ENCODE measurements around the gene NABP1.

The NABP1 gene

DNA sequence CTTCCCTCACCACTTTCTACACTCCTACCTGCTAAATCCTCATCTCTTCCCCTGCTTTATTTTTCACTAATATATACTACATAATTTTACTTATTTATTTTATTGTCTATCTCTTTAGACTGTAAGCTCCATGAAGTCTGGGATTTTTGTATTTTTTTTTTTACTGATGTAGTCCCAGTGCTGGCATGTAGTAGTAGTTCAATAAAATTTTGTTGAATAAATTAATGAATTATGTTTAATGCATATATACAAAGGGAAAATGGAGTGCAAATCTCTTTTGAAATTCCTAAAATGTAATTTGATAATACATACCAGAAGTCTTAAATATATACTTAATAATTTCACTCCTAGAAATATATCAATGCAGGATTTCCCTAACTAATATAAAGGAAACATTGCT is 7.1 kb upstream of the NABP1 start:
- ChIA-PET POLR2A (no interaction called here), CTCF (no interaction called here)
- TF ChIP-seq CTCF (IDR thresholded peaks at IDR 0.05; ENCODE audit: insufficient read depth, low read length, missing control alignments), result no peak
- H3K4me3 ChIP-seq (ENCODE audit: low read depth, low read length), result no peak overlapping the region
- DNase-seq (ENCODE audit: low read depth, low spot score), result no peak

DNA sequence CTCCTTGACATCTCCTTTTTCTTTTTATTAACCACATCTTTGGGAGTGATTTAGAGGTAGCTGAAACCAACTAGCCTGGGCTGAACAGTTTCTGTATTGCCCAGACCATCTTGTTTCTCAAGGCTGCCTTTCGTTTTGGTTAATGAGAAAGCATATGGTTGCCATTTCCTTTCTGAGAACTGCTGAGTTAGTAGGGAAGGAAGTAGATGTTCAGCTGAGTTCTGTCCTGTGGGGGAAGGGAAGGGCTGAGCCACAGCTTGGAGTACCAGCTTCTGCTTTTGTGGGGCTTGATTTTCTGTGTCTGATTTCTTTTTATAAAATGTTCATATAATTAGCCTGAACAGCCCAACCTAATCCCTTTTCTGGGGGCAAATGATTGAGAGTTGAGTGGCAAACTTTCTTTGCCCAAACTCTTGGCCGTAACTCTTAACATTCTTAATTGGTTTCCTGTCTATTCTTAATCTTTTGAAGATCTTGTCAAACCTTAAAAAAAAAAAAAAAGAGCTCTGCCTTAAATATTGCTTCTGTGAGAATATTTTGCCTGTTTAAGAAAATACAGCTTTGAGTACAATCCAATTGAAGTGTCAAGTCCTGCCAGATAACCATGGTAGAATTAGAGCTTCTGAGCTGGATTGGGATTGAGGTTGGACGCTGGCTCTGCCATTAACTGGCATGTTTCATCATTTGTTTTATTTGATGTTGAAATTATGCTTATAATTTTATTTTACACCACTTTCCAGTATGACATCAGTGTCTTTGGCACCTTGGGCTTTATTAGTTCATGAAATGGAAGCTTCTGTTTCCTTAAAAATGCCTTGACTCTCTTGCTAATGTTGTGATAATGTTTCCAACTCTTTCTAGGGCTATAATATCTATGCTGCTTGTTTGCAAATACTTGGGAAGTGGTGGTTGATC is 1.9 kb upstream of the NABP1 start:
- DNase-seq (ENCODE audit: low read depth, low spot score), result no peak
- no peak overlapping the region for H3K4me3 ChIP-seq (ENCODE audit: low read depth, low read length)
- ChIA-PET POLR2A (interaction anchor here (2.0 to 3.0 kb wide), 2 partner anchors 39 to 107 kb away, joined by 8 to 34 read pairs; no protein-coding TSS in a partner anchor), CTCF (interaction anchor here (0.9 to 3.5 kb wide), 6 partner anchors 8 to 121 kb away, joined by 3 to 13 read pairs (median 10); no protein-coding TSS in a partner anchor)
- TF ChIP-seq CTCF (IDR thresholded peaks at IDR 0.05; ENCODE audit: insufficient read depth, low read length, missing control alignments), result no peak

DNA sequence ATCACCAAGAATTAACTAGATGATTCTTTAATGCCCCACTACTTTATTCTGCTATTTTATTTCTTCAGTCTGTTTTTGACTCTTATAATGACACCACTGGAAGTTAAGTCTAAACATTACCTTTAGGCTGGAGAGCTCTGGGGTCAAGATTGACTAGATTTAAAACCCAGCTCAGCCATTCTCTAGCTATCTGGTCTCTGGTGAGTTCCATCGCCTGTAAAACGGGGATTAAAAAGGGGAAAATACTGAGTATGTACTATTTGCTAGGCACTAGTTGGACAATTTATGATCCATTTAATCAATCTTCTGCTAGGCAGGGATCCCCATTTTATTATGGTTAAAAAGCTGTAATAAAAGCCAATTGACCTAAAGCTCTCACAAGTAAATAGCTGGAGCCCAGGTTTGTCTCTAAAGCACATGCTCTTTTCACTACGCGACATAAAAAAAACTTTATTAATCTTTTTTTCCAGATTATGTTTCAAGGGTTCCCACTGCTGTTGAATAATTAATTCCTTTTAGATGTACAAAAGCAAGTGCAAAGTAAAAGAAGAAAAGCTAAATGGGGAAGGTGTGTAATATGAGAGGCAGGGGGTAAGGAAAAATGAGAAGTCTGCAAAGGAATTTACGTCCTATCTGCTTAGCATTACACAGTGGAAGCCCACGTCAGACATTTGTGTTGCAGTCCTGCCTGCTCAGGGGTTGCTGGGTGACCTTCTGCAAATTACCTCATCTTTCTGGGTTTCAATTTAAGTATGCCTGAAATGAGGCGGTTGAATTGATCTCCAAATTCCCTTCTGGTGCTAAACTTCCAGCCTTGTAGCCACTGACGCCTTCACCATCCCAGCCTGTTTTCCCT is 918 bp upstream of the NABP1 start:
- peak overlapping the region; percentile 66 for H3K4me3 ChIP-seq (ENCODE audit: low read depth, low read length)
- TF ChIP-seq CTCF (IDR thresholded peaks at IDR 0.05; ENCODE audit: insufficient read depth, low read length, missing control alignments), result no peak
- POLR2A ChIA-PET, result interaction anchor here (0.6 to 3.0 kb wide), 26 partner anchors 8 to 627 kb away, joined by 3 to 34 read pairs (median 6); no protein-coding TSS in a partner anchor
- CTCF ChIA-PET, result interaction anchor here (0.8 to 3.5 kb wide), 9 partner anchors 9 to 122 kb away, joined by 3 to 13 read pairs (median 4); no protein-coding TSS in a partner anchor
- DNase-seq (ENCODE audit: low read depth, low spot score), result peak; percentile 70

GRCh38 chr2:191678437-191679100 is 633 bp downstream of the NABP1 start:
- ChIA-PET CTCF (interaction anchor here (2.6 to 3.5 kb wide), 2 partner anchors 13 to 112 kb away, joined by 9 to 13 read pairs; no protein-coding TSS in a partner anchor), POLR2A (interaction anchor here (0.7 to 3.0 kb wide), 22 partner anchors 9 to 109 kb away, joined by 3 to 34 read pairs (median 6); no protein-coding TSS in a partner anchor)
- DNase-seq (ENCODE audit: low read depth, low spot score), result no peak
- H3K4me3 ChIP-seq (ENCODE audit: low read depth, low read length), result peak overlapping the region; percentile 85
- no peak for TF ChIP-seq CTCF (IDR thresholded peaks at IDR 0.05; ENCODE audit: insufficient read depth, low read length, missing control alignments)

GRCh38 chr2:191679818-191680600 is 2.1 kb downstream of the NABP1 start:
- ChIA-PET CTCF (interaction anchor here (0.9 to 6.0 kb wide), 4 partner anchors 8 to 112 kb away, joined by 4 to 44 read pairs (median 4); no protein-coding TSS in a partner anchor), POLR2A (interaction anchor here (0.6 to 1.4 kb wide), 7 partner anchors 8 to 113 kb away, joined by 3 to 9 read pairs (median 4); no protein-coding TSS in a partner anchor)
- no peak for DNase-seq (ENCODE audit: low read depth, low spot score)
- no peak for TF ChIP-seq CTCF (IDR thresholded peaks at IDR 0.05; ENCODE audit: insufficient read depth, low read length, missing control alignments)
- peak overlapping the region; percentile 85 for H3K4me3 ChIP-seq (ENCODE audit: low read depth, low read length)
